ENCODE data around the gene ESD.
"Not testable (repeated sequence)": the region's sequence is repeated elsewhere in the genome, so short reads cannot be mapped to it uniquely, and the experiment has no call there.

The ESD gene

DNA sequence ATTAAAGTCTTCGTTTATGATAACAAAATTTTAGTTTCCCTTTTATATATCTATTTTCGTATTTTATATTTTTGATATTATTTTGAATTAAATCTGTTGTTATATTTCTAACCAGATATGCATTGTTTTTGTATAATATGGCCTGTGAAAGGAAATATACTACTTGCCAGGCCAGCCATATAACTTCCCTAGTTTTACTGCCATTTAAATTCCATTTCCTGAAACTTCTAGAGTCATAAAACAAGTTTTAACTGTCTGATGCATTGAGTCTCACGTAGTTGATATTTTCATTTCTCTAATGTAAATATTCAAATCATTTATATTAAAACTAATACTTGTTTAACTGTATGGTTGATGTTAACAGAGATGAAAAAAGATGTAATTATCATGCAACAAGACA, 13.5 kb downstream of the ESD start:
- DNase-seq (ENCODE audit: low read depth) = no peak

DNA sequence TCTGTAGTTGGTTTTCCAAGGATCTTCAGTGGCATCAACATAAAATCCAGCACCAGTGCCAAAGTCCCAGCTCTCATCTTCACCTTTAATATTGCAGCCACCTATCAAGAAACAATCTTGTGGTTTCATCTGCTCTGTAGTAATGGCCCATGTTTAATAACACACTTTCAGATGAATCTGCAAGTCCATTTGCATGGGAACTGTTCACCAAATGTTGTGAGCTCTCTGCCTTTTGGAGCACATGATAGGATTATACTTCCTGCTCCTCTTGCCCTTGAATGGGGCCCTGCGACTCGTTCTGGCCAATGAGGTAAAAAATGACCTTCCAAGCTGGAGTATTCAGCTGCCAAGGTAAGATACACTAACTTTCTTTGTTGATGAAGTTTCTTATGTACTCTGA, 14.3 kb downstream of the ESD start:
- DNase-seq (ENCODE audit: low read depth) = no peak

DNA sequence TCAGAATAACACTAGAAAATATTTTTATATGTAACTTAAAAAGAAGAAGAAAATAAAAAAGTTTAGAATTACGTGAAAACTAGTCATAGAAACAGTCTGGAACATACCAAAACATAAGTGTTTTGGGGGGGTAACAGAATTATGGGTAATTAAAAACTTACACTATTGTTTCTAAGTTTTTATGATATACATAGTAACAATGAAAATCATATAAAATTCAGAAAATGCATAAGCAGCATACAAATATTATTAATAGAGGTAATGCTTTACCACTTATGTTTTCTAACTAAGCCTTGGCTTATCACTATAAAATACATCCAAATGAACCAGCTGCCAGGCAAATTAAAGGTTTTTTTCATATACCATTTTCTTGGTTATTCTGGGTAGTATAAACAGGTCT, 14.9 kb downstream of the ESD start:
- DNase-seq (ENCODE audit: low read depth) = no peak

DNA sequence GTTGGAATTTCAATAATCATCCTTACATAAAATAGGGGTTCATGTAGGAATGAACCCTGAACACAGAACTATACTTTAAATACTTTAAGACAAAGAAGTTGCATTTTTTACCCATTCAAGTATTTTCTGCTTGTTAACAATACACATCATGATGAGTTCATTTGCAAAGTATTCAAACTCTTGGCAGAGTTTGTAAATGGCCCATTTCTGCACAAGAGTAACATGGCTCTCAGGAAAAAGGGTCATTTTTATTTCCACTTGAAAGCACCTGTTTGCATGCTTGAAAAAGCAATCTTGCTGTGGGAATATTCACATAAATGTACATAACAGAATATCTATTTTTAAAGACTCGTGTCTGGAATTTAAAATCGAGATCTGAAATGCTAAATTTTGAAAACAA, 18.1 kb downstream of the ESD start:
- peak; percentile 12 for DNase-seq (ENCODE audit: low read depth)

DNA sequence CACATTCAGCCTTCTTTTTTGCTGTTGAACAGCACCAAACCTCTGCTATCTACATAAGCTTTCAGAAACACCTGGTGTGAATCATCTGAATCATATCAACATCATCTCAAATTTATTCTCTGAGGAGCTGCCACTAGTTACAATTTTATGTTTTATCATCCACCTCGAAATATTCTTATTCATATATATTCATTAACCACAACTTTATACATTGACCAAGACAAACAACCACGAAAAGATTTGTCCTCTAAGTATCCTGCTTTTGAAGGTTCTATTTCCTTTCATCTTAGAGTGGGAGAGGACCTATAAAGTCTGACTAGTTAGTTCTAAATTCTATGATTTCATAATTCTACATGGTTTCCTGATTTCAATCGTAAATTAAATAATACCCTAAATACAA, 18.9 kb downstream of the ESD start:
- no peak for DNase-seq (ENCODE audit: low read depth)

DNA sequence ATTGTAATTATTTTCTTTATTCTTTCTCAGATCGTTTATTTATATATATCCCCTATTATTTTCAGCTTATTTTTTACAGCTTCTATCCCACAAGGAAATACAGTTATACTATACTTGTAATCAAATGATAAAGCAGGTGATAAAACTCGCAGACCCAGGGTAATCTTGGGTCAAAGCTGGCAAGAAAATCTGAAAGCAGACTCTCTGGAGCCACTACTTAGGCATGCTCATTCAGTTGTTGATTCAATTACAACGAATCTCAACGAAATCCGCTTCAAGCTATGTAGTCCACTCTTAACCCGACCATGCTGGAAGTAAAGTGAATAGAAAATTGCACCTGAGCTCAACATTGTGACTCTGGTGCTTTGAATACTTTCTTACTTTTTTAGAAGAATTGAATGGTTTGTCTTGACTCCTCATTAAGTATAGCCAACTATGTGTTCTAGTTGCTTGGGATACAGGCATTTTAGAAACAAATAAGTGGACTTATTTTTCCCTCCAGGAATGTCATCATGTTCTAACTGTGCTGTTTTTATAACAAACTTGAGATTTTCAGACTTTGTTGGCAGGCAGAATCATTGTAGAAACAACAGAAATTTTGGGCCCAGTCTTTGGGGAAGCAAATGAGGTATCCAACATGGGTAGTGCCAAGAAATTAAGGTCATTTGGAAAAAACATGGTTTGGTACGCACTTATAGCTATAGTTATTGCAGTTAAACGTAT, 21.4 kb downstream of the ESD start:
- DNase-seq (ENCODE audit: low read depth) = no peak

DNA sequence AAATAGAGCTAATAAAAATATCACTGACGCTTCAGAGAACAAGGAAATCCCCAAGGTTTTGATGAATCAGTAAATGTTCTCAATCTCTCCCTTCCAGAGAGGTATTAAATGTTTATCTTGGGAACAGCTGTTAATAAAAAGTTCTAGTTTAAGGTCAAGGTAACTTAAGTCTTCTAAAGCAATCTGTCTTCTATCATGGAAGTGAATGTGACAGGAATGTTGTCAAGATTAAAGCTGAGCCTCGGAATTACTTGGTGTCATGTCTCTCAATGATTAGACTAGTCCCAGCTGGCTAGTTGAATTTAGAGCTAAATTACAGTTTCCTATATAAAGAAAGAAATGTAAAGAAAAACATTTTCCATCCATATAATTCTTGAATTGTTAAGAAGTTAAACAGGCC, 23.4 kb downstream of the ESD start:
- DNase-seq (ENCODE audit: low read depth) = no peak

DNA sequence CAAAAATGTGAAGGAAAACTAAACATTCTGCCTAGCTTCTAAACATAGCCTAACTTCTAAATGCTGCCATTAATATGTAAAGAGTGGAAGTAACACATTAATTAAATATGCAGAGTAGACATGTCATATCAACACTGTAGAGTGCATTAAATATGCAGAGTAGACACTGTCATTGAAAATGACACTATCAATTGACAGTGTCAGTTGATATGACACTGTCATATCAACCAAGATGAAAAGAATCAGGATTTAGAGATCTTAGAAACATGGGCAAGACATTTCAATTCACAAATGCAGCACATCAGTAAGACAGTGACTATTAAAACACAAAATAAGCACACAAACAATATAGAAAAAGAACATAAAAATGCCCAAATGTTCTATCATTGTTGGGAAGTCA, 25.3 kb downstream of the ESD start:
- DNase-seq (ENCODE audit: low read depth) = no peak

DNA sequence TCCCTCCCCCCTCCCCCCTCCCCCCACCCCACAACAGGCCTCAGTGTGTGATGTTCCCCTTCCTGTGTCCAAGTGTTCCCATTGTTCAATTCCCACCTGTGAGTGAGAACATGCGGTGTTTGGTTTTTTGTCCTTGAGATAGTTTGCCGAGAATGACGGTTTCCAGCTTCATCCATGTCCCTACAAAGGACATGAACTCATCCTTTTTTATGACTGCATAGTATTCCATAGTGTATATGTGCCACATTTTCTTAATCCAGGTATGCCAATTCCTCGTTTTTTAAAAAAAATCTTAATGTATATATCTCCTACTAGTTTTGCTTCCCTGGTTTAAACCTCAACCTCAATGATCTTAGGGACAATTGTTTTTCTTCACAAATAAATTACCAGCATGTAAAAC, 27.0 kb downstream of the ESD start:
- not testable (repeated sequence) for DNase-seq (ENCODE audit: low read depth)

DNA sequence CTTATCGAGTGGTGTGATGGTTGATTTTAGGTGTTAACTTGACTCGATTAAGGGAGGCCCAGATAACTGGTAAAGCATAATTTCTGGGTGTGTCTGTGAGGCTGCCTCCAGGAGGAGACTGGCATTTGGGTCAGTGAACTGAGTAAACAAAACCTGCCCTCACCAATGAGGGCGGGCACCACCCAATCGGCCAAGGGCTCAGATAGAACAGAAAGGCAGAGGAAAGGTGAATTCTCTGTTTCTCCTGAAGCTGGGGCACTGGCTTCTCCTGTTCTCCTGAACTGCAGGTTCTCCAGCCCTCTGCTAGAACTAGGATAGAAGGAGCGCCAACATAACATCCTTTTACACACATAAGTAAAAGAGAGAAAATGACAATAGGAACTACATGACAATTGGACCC, 35.1 kb downstream of the ESD start:
- DNase-seq (ENCODE audit: low read depth) = no peak

DNA sequence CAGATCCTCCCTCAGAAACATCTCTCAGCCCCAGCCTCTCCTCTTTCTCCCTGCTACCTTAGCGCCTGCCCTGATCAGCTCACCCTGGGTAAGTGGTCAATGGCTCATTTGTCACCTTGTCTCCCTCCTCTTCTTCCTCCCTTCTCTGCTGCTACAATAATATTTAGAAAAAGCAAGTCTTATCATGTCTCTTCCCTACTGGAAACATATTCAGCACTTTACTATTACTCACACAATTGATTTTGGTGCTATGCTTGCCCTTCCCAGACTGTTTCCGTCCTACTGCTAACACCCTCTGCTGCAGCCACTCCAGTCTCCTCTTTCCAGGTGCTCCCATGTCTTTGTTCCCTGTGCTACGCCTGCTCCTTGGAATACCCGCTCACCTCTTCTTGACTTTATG, 35.8 kb downstream of the ESD start:
- DNase-seq (ENCODE audit: low read depth) = no peak

DNA sequence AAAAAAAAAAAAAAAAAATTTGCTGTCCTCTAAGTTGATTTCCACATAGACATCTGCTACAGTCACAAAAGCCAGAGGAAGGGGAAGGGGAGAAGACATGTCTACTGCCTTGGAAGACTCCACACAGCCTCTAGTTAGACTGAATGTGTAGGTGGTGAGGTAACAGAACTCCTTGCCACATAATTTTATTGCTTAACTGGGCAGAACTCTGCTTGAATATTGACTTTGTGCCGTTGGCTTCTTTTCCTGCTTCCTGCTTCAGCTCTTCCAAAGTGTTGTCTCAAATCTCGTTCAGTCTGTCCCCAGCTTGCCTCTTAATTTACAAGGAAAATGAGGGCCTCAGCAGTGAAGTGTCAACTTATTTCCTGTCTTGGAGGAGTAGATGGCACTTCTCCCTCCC, 37.1 kb downstream of the ESD start:
- DNase-seq (ENCODE audit: low read depth) = no peak

DNA sequence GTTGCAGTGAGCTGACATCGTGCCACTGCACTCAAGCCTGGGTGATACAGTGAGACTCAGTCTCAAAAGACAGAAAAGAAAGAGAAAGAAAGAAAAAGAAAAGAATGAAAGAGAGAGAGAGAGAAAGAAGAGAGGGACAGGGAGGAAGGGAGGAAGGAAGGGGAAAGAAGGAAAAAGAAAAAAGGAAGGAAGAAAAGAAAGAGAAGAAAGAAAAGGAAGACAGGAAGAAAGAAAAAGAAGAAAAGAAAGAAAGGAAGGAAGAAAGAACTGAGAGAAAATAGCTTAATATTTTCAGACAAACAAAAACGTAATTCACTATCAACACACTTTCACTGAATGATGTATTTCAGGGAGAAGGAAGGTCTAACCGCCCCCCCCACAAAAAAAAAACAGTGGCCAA, 39.3 kb downstream of the ESD start:
- no peak for DNase-seq (ENCODE audit: low read depth)

DNA sequence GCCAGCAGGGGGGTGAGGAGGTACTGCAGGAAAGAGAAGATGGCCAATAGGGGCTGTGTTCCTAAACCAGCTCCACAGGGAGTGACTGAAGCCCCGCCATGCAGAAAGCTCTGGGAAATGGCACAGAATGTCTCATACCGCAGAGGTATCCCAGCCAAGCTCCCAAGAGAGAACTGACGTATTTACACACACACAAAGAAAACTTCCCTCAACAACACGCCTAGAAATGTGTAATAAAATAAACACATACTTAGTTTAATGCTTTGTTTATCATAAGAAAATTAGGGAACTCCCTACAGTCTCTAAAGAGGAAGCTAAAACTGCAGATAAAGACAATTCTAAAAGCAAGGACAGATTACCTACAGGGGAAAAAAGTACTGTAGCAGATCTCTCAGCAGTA, 40.0 kb downstream of the ESD start:
- DNase-seq (ENCODE audit: low read depth) = no peak

DNA sequence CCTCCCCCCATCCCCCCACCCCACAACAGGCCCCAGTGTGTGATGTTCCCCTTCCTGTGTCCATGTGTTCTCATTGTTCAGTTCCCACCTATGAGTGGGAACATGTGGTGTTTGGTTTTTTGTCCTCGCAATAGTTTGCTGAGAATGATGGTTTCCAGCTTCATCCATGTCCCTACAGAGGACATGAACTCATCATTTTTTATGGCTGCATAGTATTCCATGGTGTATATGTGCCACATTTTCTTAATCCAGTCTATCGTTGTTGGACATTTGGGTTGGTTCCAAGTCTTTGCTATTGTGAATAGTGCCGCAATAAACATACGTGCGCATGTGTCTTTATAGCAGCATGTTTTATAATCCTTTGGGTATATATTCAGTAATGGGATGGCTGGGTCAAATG, 41.5 kb downstream of the ESD start:
- not testable (repeated sequence) for DNase-seq (ENCODE audit: low read depth)

DNA sequence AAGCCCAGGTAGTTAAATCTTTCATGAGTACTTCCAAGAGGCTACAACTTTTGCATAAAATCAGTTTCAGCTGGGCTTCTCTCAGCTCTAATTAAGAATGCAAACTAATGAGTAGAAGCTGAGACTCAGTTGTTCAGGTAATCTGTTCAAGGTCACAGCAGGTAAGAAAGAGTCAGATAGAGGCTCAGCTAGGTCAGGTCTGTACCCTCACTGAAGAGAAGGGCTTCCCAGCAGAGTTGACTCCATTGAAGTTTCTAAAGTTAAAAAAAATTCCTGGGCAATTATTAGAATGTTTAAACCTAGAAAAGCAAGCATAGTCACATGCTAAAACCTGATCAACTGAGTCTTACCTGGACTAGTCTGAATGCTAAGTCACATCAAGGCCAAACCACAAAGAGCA, 42.1 kb downstream of the ESD start:
- no peak for DNase-seq (ENCODE audit: low read depth)

DNA sequence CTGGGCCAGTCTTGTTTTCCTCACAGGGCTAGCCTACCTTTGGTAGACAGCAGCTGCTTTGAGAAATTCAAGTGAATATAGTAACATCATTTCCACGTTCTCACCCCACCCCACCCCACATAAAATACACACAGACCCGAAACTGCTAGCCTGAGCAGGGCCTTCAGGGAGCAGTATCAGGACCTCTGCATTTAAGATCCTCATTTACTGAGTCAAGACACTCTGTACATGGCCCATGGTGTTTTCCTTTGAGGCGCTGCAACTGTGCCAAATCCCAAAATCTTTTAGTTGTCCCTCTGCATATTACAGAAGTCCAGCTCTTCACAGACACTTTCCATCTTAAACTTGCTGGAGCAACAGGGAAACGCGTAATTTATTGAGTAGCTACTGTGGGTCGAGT, 43.0 kb downstream of the ESD start:
- no peak for DNase-seq (ENCODE audit: low read depth)

DNA sequence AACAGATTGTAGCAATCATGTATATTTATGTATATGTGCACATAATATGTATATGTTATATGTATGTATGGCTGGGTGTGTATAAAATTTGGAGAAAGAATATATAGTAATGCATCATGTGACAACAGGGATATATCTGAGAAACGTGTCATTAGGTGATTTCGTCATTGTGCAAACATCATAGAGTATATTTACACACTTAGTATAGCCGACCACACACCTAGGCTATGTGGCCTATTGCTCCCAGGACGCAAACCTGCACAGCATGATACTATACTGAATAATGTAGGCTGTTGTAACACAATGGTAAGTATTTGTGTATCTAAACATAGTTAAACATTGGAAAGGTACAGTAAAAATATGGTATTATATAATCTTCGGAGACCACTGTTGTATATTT, 43.8 kb downstream of the ESD start:
- no peak for DNase-seq (ENCODE audit: low read depth)

DNA sequence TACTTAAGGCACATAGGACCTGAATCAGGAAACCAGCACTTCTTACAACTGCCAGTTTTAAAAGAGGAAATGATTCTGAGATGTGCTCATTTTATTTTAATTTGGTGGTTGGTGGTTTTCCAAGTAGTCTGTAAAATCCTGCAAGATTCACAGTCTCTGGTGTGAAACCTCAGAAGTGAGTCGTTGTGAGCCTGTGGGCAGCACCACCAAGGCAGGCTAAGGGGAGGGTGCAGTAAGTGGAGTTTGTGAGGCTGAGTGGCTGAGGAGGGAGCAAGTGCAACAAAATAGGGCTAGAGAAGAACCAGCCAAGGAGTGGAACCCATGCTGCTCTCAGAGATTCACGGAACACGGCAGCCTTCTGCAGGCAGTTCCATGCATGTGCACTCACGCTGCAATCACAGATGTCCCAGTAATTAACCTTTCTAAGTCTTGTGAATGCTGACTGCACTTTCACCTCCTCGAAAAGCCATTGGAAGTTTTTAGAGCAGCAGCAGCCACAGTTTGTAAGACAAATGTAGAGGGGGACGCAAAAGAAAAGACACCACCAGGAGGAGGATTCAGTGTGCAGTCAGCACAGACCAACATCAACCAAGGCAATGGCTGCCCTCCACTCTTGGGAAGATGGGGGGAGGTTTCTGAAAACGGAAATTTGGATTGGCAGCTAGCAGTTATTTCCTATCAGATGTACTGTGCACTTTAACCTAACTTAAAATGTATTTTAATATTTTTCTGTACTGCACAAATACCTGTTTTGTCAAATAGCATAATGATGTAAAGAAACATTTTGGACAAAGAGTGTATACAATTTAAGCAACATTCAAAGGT, 44.9 kb downstream of the ESD start:
- DNase-seq (ENCODE audit: low read depth) = peak; percentile 17

DNA sequence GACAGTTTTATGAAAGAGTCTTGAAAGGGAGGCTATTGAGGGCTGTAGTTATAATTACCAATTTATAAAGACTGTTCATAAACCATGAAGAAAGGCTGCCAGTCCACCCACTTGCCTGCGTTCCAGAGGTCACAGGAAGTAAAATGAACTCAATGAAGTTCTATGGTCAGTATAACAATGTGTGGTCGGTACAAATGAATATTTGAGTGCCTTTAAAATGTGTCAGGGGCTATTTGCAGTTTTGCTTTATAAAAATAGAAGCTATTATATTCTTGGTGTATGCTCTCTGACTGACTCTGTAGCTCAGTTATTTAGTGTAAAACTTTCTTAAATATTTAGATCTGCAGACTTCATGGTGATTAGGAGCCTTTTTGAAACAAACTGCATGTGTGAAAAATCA, 47.0 kb downstream of the ESD start:
- DNase-seq (ENCODE audit: low read depth) = no peak

DNA sequence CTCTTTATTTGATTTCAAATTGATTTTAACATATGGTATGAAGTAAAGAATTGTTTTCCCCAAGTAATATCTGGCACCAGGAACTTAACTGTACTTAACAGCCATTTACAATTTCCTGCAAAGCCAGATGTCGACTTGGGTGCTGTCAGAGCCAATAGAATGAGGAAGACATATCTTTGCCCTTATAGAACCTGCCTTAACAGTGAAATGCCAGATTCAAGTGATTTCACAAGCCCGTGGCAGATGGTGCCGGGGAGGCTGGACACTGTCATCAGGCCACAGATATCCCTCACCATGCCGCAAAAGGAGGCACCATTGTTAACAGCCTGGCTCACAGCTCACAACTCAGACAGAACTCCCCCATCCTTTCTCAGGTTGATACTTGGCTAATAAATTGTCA, 48.7 kb downstream of the ESD start:
- DNase-seq (ENCODE audit: low read depth) = no peak

DNA sequence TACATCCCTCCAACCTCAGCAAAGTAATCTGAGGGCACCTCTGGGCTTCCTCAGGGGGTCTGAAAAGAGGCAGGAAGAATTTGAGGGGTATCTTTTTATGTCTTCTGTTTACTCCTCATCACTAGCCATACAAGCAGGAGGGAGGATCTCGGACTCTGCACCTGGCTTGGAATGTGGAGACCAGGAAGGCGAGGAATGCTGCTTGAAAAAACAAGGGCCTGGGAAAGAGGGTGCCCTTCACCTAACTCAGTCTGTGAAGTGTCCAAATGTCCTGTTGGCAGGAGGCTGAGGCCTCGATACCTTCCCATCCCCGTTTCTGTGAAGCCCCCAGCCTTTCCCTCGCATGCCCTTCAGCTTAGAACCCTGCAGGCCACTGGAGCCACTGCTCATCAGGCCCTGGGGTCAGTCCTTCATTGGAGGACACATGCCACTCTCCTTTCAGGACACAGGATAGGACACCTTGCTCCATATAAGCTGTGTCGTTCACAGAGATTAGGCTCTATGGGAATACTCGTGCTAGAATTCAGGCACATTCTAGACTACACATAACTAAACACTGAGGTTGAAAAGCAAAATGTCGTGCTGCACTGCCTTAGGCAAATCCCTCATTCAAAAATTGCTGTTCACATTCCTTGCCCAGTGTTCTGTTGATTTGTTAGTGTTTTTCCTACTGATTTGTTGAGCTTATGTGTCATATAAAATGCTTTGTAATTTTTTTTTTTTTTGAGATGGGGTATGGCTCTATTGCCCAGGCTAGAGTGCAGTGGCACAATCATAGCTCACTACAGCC, 49.7 kb downstream of the ESD start:
- no peak for DNase-seq (ENCODE audit: low read depth)

DNA sequence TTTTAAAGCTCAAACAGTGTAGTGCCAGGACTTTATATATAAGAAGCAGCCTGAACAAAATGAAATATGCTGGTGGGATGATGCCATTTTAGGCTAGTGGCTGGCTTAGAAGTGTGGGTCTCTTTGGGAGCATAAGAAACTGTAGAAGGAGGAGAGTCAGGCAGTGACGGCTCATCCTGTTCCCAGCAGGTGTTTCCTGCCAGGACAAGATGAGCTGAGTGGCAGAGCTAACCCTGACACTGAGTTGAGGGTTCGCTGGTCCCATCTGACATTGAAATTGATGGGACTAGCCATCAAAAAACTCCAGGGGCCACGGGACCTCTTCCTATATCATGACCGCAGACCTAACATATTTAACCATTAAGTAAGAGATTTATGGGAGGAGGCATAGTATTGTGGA, 51.3 kb downstream of the ESD start:
- no peak for DNase-seq (ENCODE audit: low read depth)

Measured in GM04504 (cell line).